HepG2 (cell line): Measurements from ENCODE around the gene VWA7. TPM values are rescaled to one million over a fixed set of nuclear protein-coding genes. Genes with fewer than 3 reads are reported as not detected.

Experiments
- BRD4 ChIP-seq: sonication (generic); formaldehyde crosslinking; IDR thresholded peaks from 2 replicates; pipeline ENCODE4 v1.4.0; 2020; ENCODE audit warnings: missing genetic modification reagents
- CCDC6 ChIP-seq: sonication (generic); formaldehyde crosslinking; IDR thresholded peaks from 2 replicates; pipeline ENCODE4 v1.8.1; 2022; ENCODE audit warnings: mild to moderate bottlenecking, missing genetic modification reagents, moderate library complexity
- FOXO1 ChIP-seq: sonication (generic); formaldehyde crosslinking; IDR thresholded peaks from 2 replicates; pipeline ENCODE4 v1.4.0; 2020; ENCODE audit warnings: missing genetic modification reagents
- ZMYM3 ChIP-seq: sonication (generic); formaldehyde crosslinking; IDR thresholded peaks from 2 replicates; pipeline ENCODE4 v1.5.1; 2020; ENCODE audit warnings: mild to moderate bottlenecking, missing genetic modification reagents
- ZNF264 ChIP-seq: sonication (generic); formaldehyde crosslinking; IDR thresholded peaks from 2 replicates; pipeline ENCODE4 v1.4.0; 2020; ENCODE audit warnings: missing genetic modification reagents
- ZNF414 ChIP-seq: sonication (generic); formaldehyde crosslinking; IDR thresholded peaks from 2 replicates; pipeline ENCODE4 v1.5.0; 2020; ENCODE audit warnings: missing genetic modification reagents
- ZNF513 ChIP-seq: sonication (generic); formaldehyde crosslinking; conservative IDR thresholded peaks from 2 replicates; pipeline ENCODE4 v1.5.0; 2020; ENCODE audit warnings: missing genetic modification reagents
- ZNF543 ChIP-seq: sonication (generic); formaldehyde crosslinking; IDR thresholded peaks from 2 replicates; pipeline ENCODE4 v1.4.0; 2020; ENCODE audit warnings: mild to moderate bottlenecking, missing genetic modification reagents
- ZNF546 ChIP-seq: sonication (generic); formaldehyde crosslinking; conservative IDR thresholded peaks from 2 replicates; pipeline ENCODE4 v1.8.1; 2023; ENCODE audit warnings: mild to moderate bottlenecking, missing genetic modification reagents
- ZNF790 ChIP-seq: sonication (generic); formaldehyde crosslinking; IDR thresholded peaks from 2 replicates; pipeline ENCODE4 v1.8.0; 2022; ENCODE audit warnings: missing genetic modification reagents, mild to moderate bottlenecking, borderline replicate concordance
- polyA plus RNA-seq, 8 experiments: library from polyadenylated mRNA; depleted of rRNA in 3 of 8; stranded (reverse) in 7 of 8; unstranded in 1 of 8; fragments of >200 nt; fragmentation: Illumina TruSeq in 4 of 8; extraction: Trizol in 4 of 8; gene quantifications; 2 replicates each; pipeline versions ENCODE4 v1.2.1 to v1.2.3, GENCODE V29; 2011 to 2016; ENCODE audit warnings: low read depth in 4 of 8, missing spikeins in 1 of 8, mixed read lengths in 1 of 8; ENCODE audit not compliant: insufficient read depth in 1 of 8
- total RNA-seq, 5 experiments: library from RNA; depleted of rRNA; stranded (reverse); fragments of >200 nt; fragmentation: Illumina TruSeq; extraction: Trizol; gene quantifications; 2 replicates each; pipeline ENCODE4 v1.2.3, GENCODE V29; 2016; ENCODE audit warnings: low read depth in 1 of 5
- TF ChIP-seq, protein P1 (sequence below): sonication (generic); formaldehyde crosslinking; IDR thresholded peaks from 2 replicates; pipeline ENCODE4 v1.5.0; 2020; ENCODE audit warnings: mild to moderate bottlenecking, missing genetic modification reagents, borderline replicate concordance
- TF ChIP-seq, protein P2 (sequence below): sonication (generic); formaldehyde crosslinking; IDR thresholded peaks from 2 replicates; pipeline ENCODE4 v1.5.0; 2020; ENCODE audit warnings: mild to moderate bottlenecking, missing genetic modification reagents, moderate library complexity
- TF ChIP-seq, protein P3 (sequence below): sonication (generic); formaldehyde crosslinking; IDR thresholded peaks from 2 replicates; pipeline ENCODE4 v1.4.0; 2020; ENCODE audit warnings: missing genetic modification reagents

Gene VWA7
- total and polyA plus RNA-seq, 2 of the 13 experiments (the other 11 are each of a cell fraction or from before 2014, with no cell fraction given): 0.86 to 3.3 TPM

DNA sequence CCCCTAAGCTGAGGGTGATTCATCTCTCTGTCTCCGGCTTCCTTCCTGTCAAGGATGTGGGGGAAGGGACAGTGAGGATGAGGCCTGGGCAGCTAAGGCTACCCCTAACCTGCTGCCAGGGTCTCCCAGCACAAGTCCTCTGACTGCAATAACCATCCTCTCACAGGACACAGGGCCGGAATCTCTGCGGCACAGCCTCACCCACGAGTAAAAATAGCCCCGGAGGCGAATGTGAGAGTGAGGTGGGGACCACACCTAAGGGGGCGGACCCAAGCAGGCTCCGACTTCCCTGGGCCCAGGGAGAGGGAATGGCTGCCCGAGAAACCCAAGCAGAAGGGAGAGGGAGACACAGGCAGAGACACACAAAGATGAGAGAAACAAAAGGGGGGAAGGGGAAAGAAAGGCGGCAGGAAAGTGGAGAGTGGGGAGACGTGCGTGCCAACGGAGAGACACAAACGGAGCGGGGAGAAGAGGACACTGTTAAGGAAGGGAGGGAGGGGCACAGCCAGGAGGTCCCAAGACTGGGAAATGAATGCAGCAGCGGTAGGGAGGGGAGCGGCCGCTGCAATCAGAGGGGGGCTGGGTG is 42.2 kb downstream of the VWA7 start (continued):
- TF ChIP-seq, protein P1, sequence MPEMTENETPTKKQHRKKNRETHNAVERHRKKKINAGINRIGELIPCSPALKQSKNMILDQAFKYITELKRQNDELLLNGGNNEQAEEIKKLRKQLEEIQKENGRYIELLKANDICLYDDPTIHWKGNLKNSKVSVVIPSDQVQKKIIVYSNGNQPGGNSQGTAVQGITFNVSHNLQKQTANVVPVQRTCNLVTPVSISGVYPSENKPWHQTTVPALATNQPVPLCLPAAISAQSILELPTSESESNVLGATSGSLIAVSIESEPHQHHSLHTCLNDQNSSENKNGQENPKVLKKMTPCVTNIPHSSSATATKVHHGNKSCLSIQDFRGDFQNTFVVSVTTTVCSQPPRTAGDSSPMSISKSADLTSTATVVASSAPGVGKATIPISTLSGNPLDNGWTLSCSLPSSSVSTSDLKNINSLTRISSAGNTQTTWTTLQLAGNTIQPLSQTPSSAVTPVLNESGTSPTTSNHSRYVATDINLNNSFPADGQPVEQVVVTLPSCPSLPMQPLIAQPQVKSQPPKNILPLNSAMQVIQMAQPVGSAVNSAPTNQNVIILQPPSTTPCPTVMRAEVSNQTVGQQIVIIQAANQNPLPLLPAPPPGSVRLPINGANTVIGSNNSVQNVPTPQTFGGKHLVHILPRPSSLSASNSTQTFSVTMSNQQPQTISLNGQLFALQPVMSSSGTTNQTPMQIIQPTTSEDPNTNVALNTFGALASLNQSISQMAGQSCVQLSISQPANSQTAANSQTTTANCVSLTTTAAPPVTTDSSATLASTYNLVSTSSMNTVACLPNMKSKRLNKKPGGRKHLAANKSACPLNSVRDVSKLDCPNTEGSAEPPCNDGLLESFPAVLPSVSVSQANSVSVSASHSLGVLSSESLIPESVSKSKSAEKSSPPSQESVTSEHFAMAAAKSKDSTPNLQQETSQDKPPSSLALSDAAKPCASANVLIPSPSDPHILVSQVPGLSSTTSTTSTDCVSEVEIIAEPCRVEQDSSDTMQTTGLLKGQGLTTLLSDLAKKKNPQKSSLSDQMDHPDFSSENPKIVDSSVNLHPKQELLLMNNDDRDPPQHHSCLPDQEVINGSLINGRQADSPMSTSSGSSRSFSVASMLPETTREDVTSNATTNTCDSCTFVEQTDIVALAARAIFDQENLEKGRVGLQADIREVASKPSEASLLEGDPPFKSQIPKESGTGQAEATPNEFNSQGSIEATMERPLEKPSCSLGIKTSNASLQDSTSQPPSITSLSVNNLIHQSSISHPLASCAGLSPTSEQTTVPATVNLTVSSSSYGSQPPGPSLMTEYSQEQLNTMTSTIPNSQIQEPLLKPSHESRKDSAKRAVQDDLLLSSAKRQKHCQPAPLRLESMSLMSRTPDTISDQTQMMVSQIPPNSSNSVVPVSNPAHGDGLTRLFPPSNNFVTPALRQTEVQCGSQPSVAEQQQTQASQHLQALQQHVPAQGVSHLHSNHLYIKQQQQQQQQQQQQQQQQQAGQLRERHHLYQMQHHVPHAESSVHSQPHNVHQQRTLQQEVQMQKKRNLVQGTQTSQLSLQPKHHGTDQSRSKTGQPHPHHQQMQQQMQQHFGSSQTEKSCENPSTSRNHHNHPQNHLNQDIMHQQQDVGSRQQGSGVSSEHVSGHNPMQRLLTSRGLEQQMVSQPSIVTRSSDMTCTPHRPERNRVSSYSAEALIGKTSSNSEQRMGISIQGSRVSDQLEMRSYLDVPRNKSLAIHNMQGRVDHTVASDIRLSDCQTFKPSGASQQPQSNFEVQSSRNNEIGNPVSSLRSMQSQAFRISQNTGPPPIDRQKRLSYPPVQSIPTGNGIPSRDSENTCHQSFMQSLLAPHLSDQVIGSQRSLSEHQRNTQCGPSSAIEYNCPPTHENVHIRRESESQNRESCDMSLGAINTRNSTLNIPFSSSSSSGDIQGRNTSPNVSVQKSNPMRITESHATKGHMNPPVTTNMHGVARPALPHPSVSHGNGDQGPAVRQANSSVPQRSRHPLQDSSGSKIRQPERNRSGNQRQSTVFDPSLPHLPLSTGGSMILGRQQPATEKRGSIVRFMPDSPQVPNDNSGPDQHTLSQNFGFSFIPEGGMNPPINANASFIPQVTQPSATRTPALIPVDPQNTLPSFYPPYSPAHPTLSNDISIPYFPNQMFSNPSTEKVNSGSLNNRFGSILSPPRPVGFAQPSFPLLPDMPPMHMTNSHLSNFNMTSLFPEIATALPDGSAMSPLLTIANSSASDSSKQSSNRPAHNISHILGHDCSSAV: no peak
- TF ChIP-seq FOXO1 (CRISPR knock-in tag): no peak; the same call in 1 of the 2 replicates
- TF ChIP-seq BRD4: no peak
- TF ChIP-seq, protein P2, sequence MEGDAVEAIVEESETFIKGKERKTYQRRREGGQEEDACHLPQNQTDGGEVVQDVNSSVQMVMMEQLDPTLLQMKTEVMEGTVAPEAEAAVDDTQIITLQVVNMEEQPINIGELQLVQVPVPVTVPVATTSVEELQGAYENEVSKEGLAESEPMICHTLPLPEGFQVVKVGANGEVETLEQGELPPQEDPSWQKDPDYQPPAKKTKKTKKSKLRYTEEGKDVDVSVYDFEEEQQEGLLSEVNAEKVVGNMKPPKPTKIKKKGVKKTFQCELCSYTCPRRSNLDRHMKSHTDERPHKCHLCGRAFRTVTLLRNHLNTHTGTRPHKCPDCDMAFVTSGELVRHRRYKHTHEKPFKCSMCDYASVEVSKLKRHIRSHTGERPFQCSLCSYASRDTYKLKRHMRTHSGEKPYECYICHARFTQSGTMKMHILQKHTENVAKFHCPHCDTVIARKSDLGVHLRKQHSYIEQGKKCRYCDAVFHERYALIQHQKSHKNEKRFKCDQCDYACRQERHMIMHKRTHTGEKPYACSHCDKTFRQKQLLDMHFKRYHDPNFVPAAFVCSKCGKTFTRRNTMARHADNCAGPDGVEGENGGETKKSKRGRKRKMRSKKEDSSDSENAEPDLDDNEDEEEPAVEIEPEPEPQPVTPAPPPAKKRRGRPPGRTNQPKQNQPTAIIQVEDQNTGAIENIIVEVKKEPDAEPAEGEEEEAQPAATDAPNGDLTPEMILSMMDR (CRISPR knock-in tag): no peak
- TF ChIP-seq ZNF543 (CRISPR knock-in tag): 0 out of 2 replicates have a peak, but pooled peaks have one; percentile 12
- no peak for TF ChIP-seq ZNF513 (CRISPR knock-in tag)
- TF ChIP-seq ZNF264: no peak
- TF ChIP-seq, protein P3, sequence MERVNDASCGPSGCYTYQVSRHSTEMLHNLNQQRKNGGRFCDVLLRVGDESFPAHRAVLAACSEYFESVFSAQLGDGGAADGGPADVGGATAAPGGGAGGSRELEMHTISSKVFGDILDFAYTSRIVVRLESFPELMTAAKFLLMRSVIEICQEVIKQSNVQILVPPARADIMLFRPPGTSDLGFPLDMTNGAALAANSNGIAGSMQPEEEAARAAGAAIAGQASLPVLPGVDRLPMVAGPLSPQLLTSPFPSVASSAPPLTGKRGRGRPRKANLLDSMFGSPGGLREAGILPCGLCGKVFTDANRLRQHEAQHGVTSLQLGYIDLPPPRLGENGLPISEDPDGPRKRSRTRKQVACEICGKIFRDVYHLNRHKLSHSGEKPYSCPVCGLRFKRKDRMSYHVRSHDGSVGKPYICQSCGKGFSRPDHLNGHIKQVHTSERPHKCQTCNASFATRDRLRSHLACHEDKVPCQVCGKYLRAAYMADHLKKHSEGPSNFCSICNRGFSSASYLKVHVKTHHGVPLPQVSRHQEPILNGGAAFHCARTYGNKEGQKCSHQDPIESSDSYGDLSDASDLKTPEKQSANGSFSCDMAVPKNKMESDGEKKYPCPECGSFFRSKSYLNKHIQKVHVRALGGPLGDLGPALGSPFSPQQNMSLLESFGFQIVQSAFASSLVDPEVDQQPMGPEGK: peak; percentile 51; the same call in 1 of the 2 replicates
- no peak for TF ChIP-seq ZNF790 (CRISPR knock-in tag)
- no peak; the same call in 1 of the 2 replicates for TF ChIP-seq CCDC6 (CRISPR knock-in tag)
- TF ChIP-seq ZMYM3 (CRISPR knock-in tag): no peak
- TF ChIP-seq ZNF414 (CRISPR knock-in tag): no peak
- TF ChIP-seq ZNF546: no peak
